Measurements from ENCODE around the gene RRP1. TPM values are rescaled to one million over a fixed set of nuclear protein-coding genes. Genes with fewer than 3 reads are reported as not detected.

Gene RRP1
- total and polyA plus RNA-seq, 10 of the 15 experiments (the other 5 are each of a cell fraction or from before 2014, with no cell fraction given) = 0.34 to 70.8 (median 35.1) TPM

DNA sequence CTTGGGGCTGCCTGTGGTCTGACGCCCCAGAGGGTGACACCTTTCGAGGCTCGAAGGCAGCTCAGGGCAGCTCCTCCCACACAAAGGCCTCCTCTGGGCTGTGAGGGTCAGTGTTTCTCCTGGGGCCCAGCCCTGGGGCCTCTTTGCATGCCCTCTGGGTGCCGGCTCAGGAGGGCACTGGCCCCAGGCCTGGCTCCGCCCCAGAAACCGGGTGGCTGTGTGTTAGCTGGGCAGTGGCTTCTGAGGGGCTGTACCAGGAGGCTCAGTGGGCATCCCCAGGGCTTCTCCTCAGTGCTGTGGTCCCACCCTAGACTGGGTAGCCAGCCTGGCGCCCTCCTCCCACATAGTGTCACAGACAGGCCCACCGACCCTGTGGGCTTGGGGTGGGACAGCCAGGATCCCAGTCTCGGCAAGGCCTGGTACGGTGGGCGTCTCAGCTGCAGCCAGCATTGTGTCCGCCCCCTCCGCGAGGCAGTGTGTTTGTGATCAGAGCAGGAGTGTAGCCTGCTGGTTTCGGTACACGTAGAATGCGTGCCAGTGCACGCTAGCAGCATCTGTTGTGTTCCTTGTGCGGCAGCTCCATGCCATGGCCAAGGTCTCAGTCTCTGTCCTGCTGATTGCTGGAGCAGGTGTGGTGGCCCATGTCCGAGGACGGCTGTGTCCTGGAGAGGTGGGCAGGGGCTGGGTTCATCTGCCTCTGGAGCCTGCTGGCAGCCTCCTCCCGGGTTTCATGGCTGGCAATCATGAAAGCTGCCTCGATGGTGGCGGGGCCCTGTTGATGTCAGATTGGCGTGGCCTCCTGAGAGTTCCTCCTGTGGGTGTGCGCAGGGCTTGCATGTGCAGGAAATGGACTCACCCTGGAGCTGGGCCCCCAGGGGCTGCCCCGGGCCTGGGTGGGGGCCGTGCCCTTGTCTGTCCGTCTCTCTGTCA, 28.0 kb downstream of the RRP1 start:
- H3K9me3 ChIP-seq (replicated peaks; ENCODE audit: control insufficient read depth, insufficient read depth, low read length) = no peaks in the 10 kb centered on the region; the same call in 2 of the 3 replicates
- H3K9ac ChIP-seq (ENCODE audit: control insufficient read depth, insufficient read depth, low read length) = no peak overlapping the region
- no peaks in the 10 kb centered on the region for H3K27me3 ChIP-seq (replicated peaks in 1 of 2; ENCODE audit: control insufficient read depth in 2 of 2, insufficient read depth in 2 of 2, low read length in 1 of 2)
- ChIA-PET CTCF (interaction anchor here (0.6 to 3.4 kb wide), 8 partner anchors 20 to 175 kb away, joined by 3 to 16 read pairs (median 4); no protein-coding TSS in a partner anchor), SMC1A (ENCODE audit: uncharacterized antibody, unreplicated experiment) (interaction anchor here (0.6 to 1.8 kb wide), 6 partner anchors 113 to 1064 kb away, joined by 3 to 4 read pairs (median 4); no protein-coding TSS in a partner anchor), RAD21 (ENCODE audit: unreplicated experiment) (interaction anchor here (0.5 to 2.5 kb wide), 7 partner anchors 11 to 545 kb away, joined by 3 to 15 read pairs (median 4); no protein-coding TSS in a partner anchor), POLR2A (interaction anchor here (0.6 to 1.9 kb wide), 6 partner anchors 8 to 119 kb away, joined by 3 to 8 read pairs (median 4); no protein-coding TSS in a partner anchor)
- DNase-seq (ENCODE audit: low read depth, low spot score) (no peak), ATAC-seq (peak; percentile 30), FAIRE-seq (no peak)
- H3K4me3 ChIP-seq = no peak overlapping the region
- TF ChIP-seq SPI1 (IDR thresholded peaks at IDR 0.05; ENCODE audit: borderline replicate concordance, insufficient read depth, low read depth, low read length) = no peak
- TF ChIP-seq, protein P1, sequence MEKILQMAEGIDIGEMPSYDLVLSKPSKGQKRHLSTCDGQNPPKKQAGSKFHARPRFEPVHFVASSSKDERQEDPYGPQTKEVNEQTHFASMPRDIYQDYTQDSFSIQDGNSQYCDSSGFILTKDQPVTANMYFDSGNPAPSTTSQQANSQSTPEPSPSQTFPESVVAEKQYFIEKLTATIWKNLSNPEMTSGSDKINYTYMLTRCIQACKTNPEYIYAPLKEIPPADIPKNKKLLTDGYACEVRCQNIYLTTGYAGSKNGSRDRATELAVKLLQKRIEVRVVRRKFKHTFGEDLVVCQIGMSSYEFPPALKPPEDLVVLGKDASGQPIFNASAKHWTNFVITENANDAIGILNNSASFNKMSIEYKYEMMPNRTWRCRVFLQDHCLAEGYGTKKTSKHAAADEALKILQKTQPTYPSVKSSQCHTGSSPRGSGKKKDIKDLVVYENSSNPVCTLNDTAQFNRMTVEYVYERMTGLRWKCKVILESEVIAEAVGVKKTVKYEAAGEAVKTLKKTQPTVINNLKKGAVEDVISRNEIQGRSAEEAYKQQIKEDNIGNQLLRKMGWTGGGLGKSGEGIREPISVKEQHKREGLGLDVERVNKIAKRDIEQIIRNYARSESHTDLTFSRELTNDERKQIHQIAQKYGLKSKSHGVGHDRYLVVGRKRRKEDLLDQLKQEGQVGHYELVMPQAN (conservative IDR thresholded peaks at IDR 0.05) = no peak
- TF ChIP-seq, protein P2, sequence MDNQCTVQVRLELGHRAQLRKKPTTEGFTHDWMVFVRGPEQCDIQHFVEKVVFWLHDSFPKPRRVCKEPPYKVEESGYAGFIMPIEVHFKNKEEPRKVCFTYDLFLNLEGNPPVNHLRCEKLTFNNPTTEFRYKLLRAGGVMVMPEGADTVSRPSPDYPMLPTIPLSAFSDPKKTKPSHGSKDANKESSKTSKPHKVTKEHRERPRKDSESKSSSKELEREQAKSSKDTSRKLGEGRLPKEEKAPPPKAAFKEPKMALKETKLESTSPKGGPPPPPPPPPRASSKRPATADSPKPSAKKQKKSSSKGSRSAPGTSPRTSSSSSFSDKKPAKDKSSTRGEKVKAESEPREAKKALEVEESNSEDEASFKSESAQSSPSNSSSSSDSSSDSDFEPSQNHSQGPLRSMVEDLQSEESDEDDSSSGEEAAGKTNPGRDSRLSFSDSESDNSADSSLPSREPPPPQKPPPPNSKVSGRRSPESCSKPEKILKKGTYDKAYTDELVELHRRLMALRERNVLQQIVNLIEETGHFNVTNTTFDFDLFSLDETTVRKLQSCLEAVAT (IDR thresholded peaks at IDR 0.05) = no peak
- 60% methylated on average over 29 of the region's 29 CpGs for WGBS (ENCODE audit: insufficient coverage, insufficient replicate concordance, low lambda C conversion rate, missing lambda C conversion rate)
- no TSS peak for BruUV-seq (replicated peaks)
- in situ Hi-C loops (cut with MboI) (no loop called here), intact Hi-C loops (cut with micrococcal nuclease; ENCODE audit: unreplicated experiment) (no loop called here)
- H3K27ac ChIP-seq (ENCODE audit: control insufficient read depth, insufficient read depth) = no peak overlapping the region
- H3K4me1 ChIP-seq (ENCODE audit: control insufficient read depth, insufficient read depth, low read length) = peaks cover 6% of the 10 kb centered on the region
- H4K20me1 ChIP-seq (ENCODE audit: control insufficient read depth, insufficient read depth) = no peaks in the 10 kb centered on the region
- no peaks in the 10 kb centered on the region for H3K79me2 ChIP-seq (ENCODE audit: control insufficient read depth, insufficient read depth, low read length)
- H3K36me3 ChIP-seq (ENCODE audit: control insufficient read depth in 2 of 2, insufficient read depth in 2 of 2, low read length in 1 of 2) = no peaks in the 10 kb centered on the region
- no peak overlapping the region for H3K4me2 ChIP-seq (ENCODE audit: control insufficient read depth, insufficient read depth)
- no peak overlapping the region for H2AFZ ChIP-seq (ENCODE audit: control insufficient read depth, low read depth, low read length)

Measured in GM12878 (cell line).